Neural progenitor cell (in vitro differentiated cells): ENCODE data around the gene KRT78. TPM values are rescaled to one million over a fixed set of nuclear protein-coding genes. Genes with fewer than 3 reads are reported as not detected.

Source experiments
- DNase-seq: peaks from one replicate; pipeline ENCODE4 v3.0.0-alpha.2; 2016; ENCODE audit warnings: low spot score
- H2AFZ ChIP-seq: fragments of 200-600 bp; sonication (generic); replicated peaks from 2 replicates; pipeline ENCODE4 v1.6.1; 2016; ENCODE audit warnings: antibody characterized with exemption
- H3F3A ChIP-seq: fragments of 200-600 bp; sonication (generic); 2 replicates; pipeline ENCODE4 v1.6.1; 2016; ENCODE audit warnings: antibody characterized with exemption, low read depth
- H3K27ac ChIP-seq: fragments of 200-600 bp; sonication (generic); 2 replicates; pipeline ENCODE4 v1.5.1; 2016; ENCODE audit warnings: mild to moderate bottlenecking
- H3K27me3 ChIP-seq: fragments of 200-600 bp; sonication (generic); 2 replicates; pipeline ENCODE4 v1.6.1; 2016; ENCODE audit warnings: mild to moderate bottlenecking, moderate library complexity
- H3K36me3 ChIP-seq: fragments of 200-600 bp; sonication (generic); 2 replicates; pipeline ENCODE4 v1.5.1; 2016
- H3K4me1 ChIP-seq: fragments of 200-600 bp; sonication (generic); 2 replicates; pipeline ENCODE4 v1.6.1; 2016; ENCODE audit warnings: mixed run types
- H3K4me2 ChIP-seq: fragments of 200-600 bp; sonication (generic); 2 replicates; pipeline ENCODE4 v1.6.1; 2016
- H3K4me3 ChIP-seq: fragments of 200-600 bp; sonication (generic); 2 replicates; pipeline ENCODE4 v1.5.1; 2016
- H3K79me2 ChIP-seq: fragments of 200-600 bp; sonication (generic); 2 replicates; pipeline ENCODE4 v1.6.1; 2016; ENCODE audit warnings: low read depth
- H3K9ac ChIP-seq: fragments of 200-600 bp; sonication (generic); 2 replicates; pipeline ENCODE4 v1.6.1; 2016
- H3K9me3 ChIP-seq: fragments of 200-600 bp; sonication (generic); 2 replicates; pipeline ENCODE4 v1.5.1; 2016; ENCODE audit warnings: low read depth
- H4K20me1 ChIP-seq: fragments of 200-600 bp; sonication (generic); 2 replicates; pipeline ENCODE4 v1.6.1; 2016; ENCODE audit warnings: low read depth
- H3K27ac Mint-ChIP-seq: 3 replicates; pipeline ENCODE4 v1.8.0; 2021; ENCODE audit warnings: mixed read lengths
- H3K27me3 Mint-ChIP-seq: 2 replicates; pipeline ENCODE4 v1.8.0; 2022; ENCODE audit warnings: low read depth, mild to moderate bottlenecking, inconsistent platforms, moderate library complexity, mixed read lengths; ENCODE audit not compliant: insufficient read depth
- H3K36me3 Mint-ChIP-seq: 3 replicates; pipeline ENCODE4 v1.8.0; 2021; ENCODE audit warnings: mixed read lengths
- H3K4me1 Mint-ChIP-seq: 3 replicates; pipeline ENCODE4 v1.8.0; 2021; ENCODE audit warnings: mixed read lengths
- H3K4me3 Mint-ChIP-seq: 3 replicates; pipeline ENCODE4 v1.8.0; 2021; ENCODE audit warnings: mild to moderate bottlenecking, moderate library complexity, mixed read lengths
- H3K9me3 Mint-ChIP-seq: 3 replicates; pipeline ENCODE4 v1.8.0; 2020; ENCODE audit warnings: mixed read lengths
- CTCF ChIP-seq: fragments of 200-600 bp; sonication (generic); IDR thresholded peaks from 2 replicates; pipeline ENCODE4 v1.5.1; 2017; ENCODE audit warnings: antibody characterized with exemption, mild to moderate bottlenecking
- EZH2 ChIP-seq: fragments of 200-600 bp; sonication (generic); IDR thresholded peaks from 2 replicates; pipeline ENCODE4 v1.6.1; 2017; ENCODE audit warnings: antibody characterized with exemption, mild to moderate bottlenecking, moderate library complexity
- EZH2phosphoT487 ChIP-seq: fragments of 200-600 bp; sonication (generic); IDR thresholded peaks from 2 replicates; pipeline ENCODE4 v1.6.1; 2017; ENCODE audit warnings: antibody characterized with exemption
- total RNA-seq: library from RNA; depleted of rRNA; stranded (reverse); fragments of >200 nt; gene quantifications from 2 replicates; pipeline ENCODE4 v1.2.3, GENCODE V29; 2015; ENCODE audit warnings: low replicate concordance

KRT78 gene
- total RNA-seq, 1 donor from 2014 or later: not detected

- H3K9ac ChIP-seq: no peak within 1 kb of the TSS
- H3K27me3 ChIP-seq: no peaks in the 10 kb centered on the region
- H3K4me1 Mint-ChIP-seq: peaks cover 34% of the 10 kb centered on the region
- H3K79me2 ChIP-seq: no peaks in the 10 kb centered on the region
- no peaks in the 10 kb centered on the region for H3F3A ChIP-seq
- no peaks in the 10 kb centered on the region for H3K36me3 Mint-ChIP-seq
- no peak for DNase-seq
- H3K9me3 ChIP-seq: no peaks in the 10 kb centered on the region
- H3K4me2 ChIP-seq: no peak within 1 kb of the TSS
- H3K4me3 ChIP-seq: no peak within 1 kb of the TSS
- peaks cover 2% of the 10 kb centered on the region for H3K4me1 ChIP-seq
- peaks cover 12% of the 10 kb centered on the region for H3K27me3 Mint-ChIP-seq
- no peak within 1 kb of the TSS for H3K27ac ChIP-seq
- no peaks in the 10 kb centered on the region for H3K9me3 Mint-ChIP-seq
- no peaks in the 10 kb centered on the region for H4K20me1 ChIP-seq
- H3K27ac Mint-ChIP-seq: no peak within 1 kb of the TSS
- no peaks in the 10 kb centered on the region for H3K36me3 ChIP-seq
- no peak within 1 kb of the TSS for H3K4me3 Mint-ChIP-seq
- no peak for TF ChIP-seq EZH2phosphoT487
- TF ChIP-seq CTCF: no peak
- TF ChIP-seq EZH2: no peak
- no peak within 1 kb of the TSS for H2AFZ ChIP-seq
Observed at GRCh38 chr12:52833922-52834726, 14.7 kb downstream of the KRT78 start, which contains the start of gene KRT79. Gene KRT79, minus strand, starts transcription at chr12:52834311. Its CDS starts 51 bp downstream, at chr12:52834260.

- Histone ChIP-seq H3K27ac (no peak overlapping the region), H4K20me1 (no peaks in the 10 kb centered on the region), H3F3A (no peaks in the 10 kb centered on the region), H3K9ac (no peak overlapping the region), H2AFZ (no peak overlapping the region), H3K4me3 (no peak overlapping the region), H3K4me2 (no peak overlapping the region), H3K36me3 (no peaks in the 10 kb centered on the region), H3K9me3 (no peaks in the 10 kb centered on the region), H3K79me2 (no peaks in the 10 kb centered on the region), H3K4me1 (no peaks in the 10 kb centered on the region), H3K27me3 (no peaks in the 10 kb centered on the region)
- DNase-seq: no peak
- Mint-ChIP-seq H3K4me1 (peaks cover 25% of the 10 kb centered on the region), H3K27me3 (peaks cover 12% of the 10 kb centered on the region), H3K27ac (peak overlapping the region; percentile 7), H3K36me3 (no peaks in the 10 kb centered on the region), H3K9me3 (no peaks in the 10 kb centered on the region), H3K4me3 (peak overlapping the region; percentile 27)
- no peak for TF ChIP-seq EZH2phosphoT487
- no peak for TF ChIP-seq EZH2
- no peak for TF ChIP-seq CTCF
Observed at GRCh38 chr12:52832985-52833905, 15.5 kb downstream of the KRT78 start.

GRCh38 chr12:52832451-52832850 is 16.3 kb downstream of the KRT78 start:
- peaks cover 7% of the 10 kb centered on the region for H3K27me3 Mint-ChIP-seq

More at GRCh38 chr12:52832451-52832850, 16.3 kb downstream of the KRT78 start:
- Histone ChIP-seq H4K20me1 (no peaks in the 10 kb centered on the region), H3K4me2 (no peak overlapping the region), H3K4me3 (no peak overlapping the region), H3K4me1 (no peaks in the 10 kb centered on the region), H3K79me2 (no peaks in the 10 kb centered on the region), H3K27ac (no peak overlapping the region), H3F3A (no peaks in the 10 kb centered on the region), H3K27me3 (no peaks in the 10 kb centered on the region), H3K9me3 (no peaks in the 10 kb centered on the region), H3K9ac (no peak overlapping the region), H2AFZ (no peak overlapping the region), H3K36me3 (no peaks in the 10 kb centered on the region)
- Mint-ChIP-seq H3K4me3 (no peak overlapping the region), H3K4me1 (peaks cover 18% of the 10 kb centered on the region), H3K9me3 (no peaks in the 10 kb centered on the region), H3K36me3 (no peaks in the 10 kb centered on the region), H3K27ac (no peak overlapping the region)
- TF ChIP-seq EZH2phosphoT487 (no peak), CTCF (no peak), EZH2 (no peak)
- DNase-seq: no peak
